GM23338 (cell line): ENCODE measurements around the gene CEP43. TPM values are rescaled to one million over a fixed set of nuclear protein-coding genes. Genes with fewer than 3 reads are reported as not detected.
A peak's percentile ranks its signal among the peaks of the same experiment; 100 is the strongest.

Experiments used
- ATAC-seq: fragments of 200-7000 bp; cut with Tn5 transposase; 3 replicates; pipeline ENCODE4 v1.9.1; 2020
- DNase-seq: peaks from one replicate; pipeline ENCODE4 v3.0.0-alpha.2; 2015; ENCODE audit warnings: low spot score
- H2AFZ ChIP-seq: fragments of 200-600 bp; sonication (generic); 2 replicates; pipeline ENCODE4 v1.8.0; 2016; ENCODE audit warnings: antibody characterized with exemption, mild to moderate bottlenecking, moderate library complexity
- H3F3A ChIP-seq: fragments of 200-600 bp; sonication (generic); replicated peaks from 2 replicates; pipeline ENCODE4 v1.8.0; 2017; ENCODE audit warnings: antibody characterized with exemption, mixed run types, low read depth
- H3K27ac ChIP-seq: fragments of 200-600 bp; sonication (generic); 2 replicates; pipeline ENCODE4 v1.6.1; 2016; ENCODE audit warnings: low read depth
- H3K27me3 ChIP-seq: fragments of 200-600 bp; sonication (generic); 2 replicates; pipeline ENCODE4 v1.8.0; 2016; ENCODE audit warnings: mild to moderate bottlenecking, mixed run types, moderate library complexity; ENCODE audit not compliant: insufficient read depth
- H3K36me3 ChIP-seq: fragments of 200-600 bp; sonication (generic); 2 replicates; pipeline ENCODE4 v1.8.0; 2016; ENCODE audit warnings: mild to moderate bottlenecking; ENCODE audit not compliant: insufficient read depth
- H3K4me1 ChIP-seq: fragments of 200-600 bp; sonication (generic); 2 replicates; pipeline ENCODE4 v1.8.0; 2016; ENCODE audit warnings: mild to moderate bottlenecking, moderate library complexity; ENCODE audit not compliant: insufficient read depth
- H3K4me2 ChIP-seq: fragments of 200-600 bp; sonication (generic); 2 replicates; pipeline ENCODE4 v1.7.1; 2017; ENCODE audit warnings: mixed run types
- H3K4me3 ChIP-seq: fragments of 200-600 bp; sonication (generic); 2 replicates; pipeline ENCODE4 v1.6.1; 2016; ENCODE audit warnings: mixed run types
- H3K79me2 ChIP-seq: fragments of 200-600 bp; sonication (generic); replicated peaks from 2 replicates; pipeline ENCODE4 v1.8.0; 2017; ENCODE audit warnings: mild to moderate bottlenecking; ENCODE audit not compliant: insufficient read depth
- H3K9me2 ChIP-seq: fragments of 200-600 bp; sonication (generic); 2 replicates; pipeline ENCODE4 v1.8.0; 2017; ENCODE audit not compliant: insufficient read depth
- H4K20me1 ChIP-seq: fragments of 200-600 bp; sonication (generic); replicated peaks from 2 replicates; pipeline ENCODE4 v1.8.0; 2017; ENCODE audit warnings: mild to moderate bottlenecking; ENCODE audit not compliant: insufficient read depth
- H3K27ac Mint-ChIP-seq: 2 replicates; pipeline ENCODE4 v1.8.0; 2020; ENCODE audit warnings: inconsistent platforms, mild to moderate bottlenecking, moderate library complexity, mixed read lengths
- H3K27me3 Mint-ChIP-seq: 3 replicates; pipeline ENCODE4 v1.8.0; 2022; ENCODE audit warnings: low read depth, mild to moderate bottlenecking, moderate library complexity, mixed read lengths, inconsistent platforms; ENCODE audit not compliant: insufficient read depth, poor library complexity
- H3K36me3 Mint-ChIP-seq: 3 replicates; pipeline ENCODE4 v1.8.0; 2021; ENCODE audit warnings: low read depth, mild to moderate bottlenecking, inconsistent platforms, moderate library complexity, mixed read lengths
- H3K4me1 Mint-ChIP-seq: 3 replicates; pipeline ENCODE4 v1.8.0; 2020; ENCODE audit warnings: mild to moderate bottlenecking, inconsistent platforms, mixed read lengths
- H3K4me3 Mint-ChIP-seq: 3 replicates; pipeline ENCODE4 v1.8.0; 2021; ENCODE audit warnings: moderate library complexity, mild to moderate bottlenecking, inconsistent platforms, mixed read lengths
- H3K9me3 Mint-ChIP-seq: 3 replicates; pipeline ENCODE4 v1.8.0; 2020; ENCODE audit warnings: moderate library complexity, mild to moderate bottlenecking, inconsistent platforms, mixed read lengths
- CREB1 ChIP-seq: fragments of 250-450 bp; sonication (Bioruptor Pico); IDR thresholded peaks from 2 replicates; pipeline ENCODE4 v1.5.0; 2020; ENCODE audit warnings: low read depth, mild to moderate bottlenecking, moderate library complexity
- CTCF ChIP-seq, 2 experiments: fragments of 200-600 bp in 1 of 2; sonication (generic) in 1 of 2; conservative IDR thresholded peaks; 2 replicates each; pipeline versions ENCODE4 v1.5.1 to v1.6.1; 2016 to 2017; ENCODE audit warnings: antibody characterized with exemption in 2 of 2, low read depth in 2 of 2, mild to moderate bottlenecking in 2 of 2, moderate library complexity in 1 of 2
- EZH2 ChIP-seq: fragments of 200-600 bp; sonication (generic); IDR thresholded peaks from one replicate; pipeline ENCODE4 v1.8.0; 2017; ENCODE audit warnings: antibody characterized with exemption, mild to moderate bottlenecking, low read depth; ENCODE audit not compliant: unreplicated experiment
- EZH2phosphoT487 ChIP-seq: fragments of 200-600 bp; sonication (generic); IDR thresholded peaks from one replicate; pipeline ENCODE4 v1.8.1; 2018; ENCODE audit warnings: antibody characterized with exemption; ENCODE audit not compliant: unreplicated experiment
- JUNB ChIP-seq: IDR thresholded peaks from one replicate; pipeline ENCODE4 v1.6.1; 2016; ENCODE audit warnings: antibody characterized with exemption; ENCODE audit not compliant: unreplicated experiment
- NANOG ChIP-seq: IDR thresholded peaks from 2 replicates; pipeline ENCODE4 v1.6.1; 2016; ENCODE audit warnings: antibody characterized with exemption, borderline replicate concordance
- POLR2AphosphoS5 ChIP-seq: IDR thresholded peaks from 2 replicates; pipeline ENCODE4 v1.6.1; 2016; ENCODE audit warnings: antibody characterized with exemption, low read depth
- REST ChIP-seq: IDR thresholded peaks from one replicate; pipeline ENCODE4 v1.6.1; 2018; ENCODE audit warnings: antibody characterized with exemption; ENCODE audit not compliant: unreplicated experiment
- STAT1 ChIP-seq: IDR thresholded peaks from one replicate; pipeline ENCODE4 v1.6.1; 2016; ENCODE audit warnings: antibody characterized with exemption; ENCODE audit not compliant: unreplicated experiment
- ZNF114 ChIP-seq: fragments of 250-450 bp; sonication (Bioruptor Pico); IDR thresholded peaks from 2 replicates; pipeline ENCODE4 v1.5.0; 2020; ENCODE audit warnings: mild to moderate bottlenecking, moderate library complexity
- ZNF331 ChIP-seq: fragments of 250-450 bp; sonication (Bioruptor Pico); IDR thresholded peaks from 2 replicates; pipeline ENCODE4 v1.5.0; 2020; ENCODE audit warnings: low read depth, mild to moderate bottlenecking, moderate library complexity
- long read RNA-seq: library from polyadenylated mRNA; unstranded; transcript quantifications from one replicate; pipeline ENCODE4 v2.0.0, GENCODE V29; 2020; ENCODE audit not compliant: unreplicated experiment
- polyA plus RNA-seq: library from polyadenylated mRNA; unstranded; fragments of >200 nt; fragmentation: Nextera tagmentation; extraction: Ambion mirVana; gene quantifications from 2 replicates; pipeline ENCODE4 v1.2.1, GENCODE V29; 2016
- total RNA-seq: library from RNA; depleted of rRNA; stranded (reverse); fragments of >200 nt; shearing (Covaris generic); gene quantifications from 2 replicates; pipeline ENCODE4 v1.2.3, GENCODE V29; 2014; rRNA removed
- TF ChIP-seq, protein P1 (sequence below): fragments of 250-450 bp; sonication (Bioruptor Pico); IDR thresholded peaks from 2 replicates; pipeline ENCODE4 v1.5.0; 2020; ENCODE audit warnings: mild to moderate bottlenecking, moderate library complexity

The CEP43 gene, protein sequence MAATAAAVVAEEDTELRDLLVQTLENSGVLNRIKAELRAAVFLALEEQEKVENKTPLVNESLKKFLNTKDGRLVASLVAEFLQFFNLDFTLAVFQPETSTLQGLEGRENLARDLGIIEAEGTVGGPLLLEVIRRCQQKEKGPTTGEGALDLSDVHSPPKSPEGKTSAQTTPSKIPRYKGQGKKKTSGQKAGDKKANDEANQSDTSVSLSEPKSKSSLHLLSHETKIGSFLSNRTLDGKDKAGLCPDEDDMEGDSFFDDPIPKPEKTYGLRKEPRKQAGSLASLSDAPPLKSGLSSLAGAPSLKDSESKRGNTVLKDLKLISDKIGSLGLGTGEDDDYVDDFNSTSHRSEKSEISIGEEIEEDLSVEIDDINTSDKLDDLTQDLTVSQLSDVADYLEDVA
- total RNA-seq (43.1 and 44.3 TPM in 2 replicates), polyA plus RNA-seq (33.8 and 39.9 TPM in 2 replicates)
- long read RNA-seq, full-length matches to known transcripts: 16 of 22 reads
- long read RNA-seq, partial matches to known transcripts: 2 of 22 reads
- long read RNA-seq, other reads (novel, unspliced or antisense): 4 of 22 reads

DNA sequence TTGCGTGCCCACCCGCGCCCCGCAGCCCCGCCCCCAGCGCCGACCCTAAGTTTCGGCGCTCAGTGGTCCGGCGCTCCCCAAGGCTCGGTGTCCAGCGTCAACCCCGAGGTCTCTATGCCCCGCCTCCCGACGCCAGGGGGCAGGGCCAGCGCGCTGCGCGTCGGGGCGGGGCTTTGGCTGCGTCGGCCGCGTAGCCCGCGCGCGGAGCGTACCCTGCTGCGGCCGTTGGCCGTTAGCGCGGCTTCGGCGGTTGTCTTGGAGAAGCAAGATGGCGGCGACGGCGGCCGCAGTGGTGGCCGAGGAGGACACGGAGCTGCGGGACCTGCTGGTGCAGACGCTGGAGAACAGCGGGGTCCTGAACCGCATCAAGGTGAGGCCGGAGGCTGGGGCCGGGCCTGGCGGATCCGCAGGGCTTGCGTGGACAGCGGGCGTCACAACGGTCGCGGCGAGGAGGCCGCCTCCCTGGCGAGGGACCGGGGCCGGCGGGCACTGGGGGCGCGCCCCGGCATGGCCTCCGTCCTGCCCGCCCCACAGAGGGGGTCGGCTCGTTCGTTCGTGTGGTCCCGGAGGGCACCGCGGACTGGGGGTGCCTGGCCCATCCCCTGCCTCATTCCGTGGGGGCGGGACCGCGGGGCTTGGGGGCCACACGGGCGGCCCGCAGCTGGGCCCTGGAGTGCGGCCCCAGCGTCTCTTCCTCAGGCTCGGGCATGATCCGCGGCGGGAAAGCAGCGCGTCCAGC is at the start of gene CEP43:
Gene CEP43 (plus strand): TSS at position 253 of the 739 bp plus-strand sequence. CDS start 16 bp downstream, at position 269.
- ATAC-seq: peak; percentile 87
- H3K4me1 Mint-ChIP-seq: peaks cover 24% of the 10 kb centered on the region
- Histone ChIP-seq H3K27me3 (no peaks in the 10 kb centered on the region), H3K4me2 (peak within 1 kb of the TSS; percentile 90), H3K79me2 (peaks cover 78% of the 10 kb centered on the region), H3F3A (peaks cover 5% of the 10 kb centered on the region; the same call in 1 of the 2 replicates), H4K20me1 (peaks cover 16% of the 10 kb centered on the region), H3K9me2 (no peaks in the 10 kb centered on the region), H3K27ac (no peak within 1 kb of the TSS), H2AFZ (peak within 1 kb of the TSS; percentile 92; the same call in 1 of the 2 replicates), H3K4me3 (peak within 1 kb of the TSS; percentile 75), H3K4me1 (peaks cover 6% of the 10 kb centered on the region), H3K36me3 (peaks cover 3% of the 10 kb centered on the region; the same call in 1 of the 2 replicates)
- peak within 1 kb of the TSS; percentile 90 for H3K4me3 Mint-ChIP-seq
- peaks cover 3% of the 10 kb centered on the region for H3K27me3 Mint-ChIP-seq
- peak; percentile 96 for DNase-seq
- peaks cover 46% of the 10 kb centered on the region for H3K36me3 Mint-ChIP-seq
- H3K9me3 Mint-ChIP-seq: no peaks in the 10 kb centered on the region
- H3K27ac Mint-ChIP-seq: peak within 1 kb of the TSS; percentile 87
- TF ChIP-seq CREB1 (CRISPR knock-in tag): peak; percentile 77
- TF ChIP-seq EZH2: no peak
- TF ChIP-seq JUNB: no peak
- TF ChIP-seq ZNF114 (CRISPR knock-in tag): no peak
- TF ChIP-seq, protein P1, sequence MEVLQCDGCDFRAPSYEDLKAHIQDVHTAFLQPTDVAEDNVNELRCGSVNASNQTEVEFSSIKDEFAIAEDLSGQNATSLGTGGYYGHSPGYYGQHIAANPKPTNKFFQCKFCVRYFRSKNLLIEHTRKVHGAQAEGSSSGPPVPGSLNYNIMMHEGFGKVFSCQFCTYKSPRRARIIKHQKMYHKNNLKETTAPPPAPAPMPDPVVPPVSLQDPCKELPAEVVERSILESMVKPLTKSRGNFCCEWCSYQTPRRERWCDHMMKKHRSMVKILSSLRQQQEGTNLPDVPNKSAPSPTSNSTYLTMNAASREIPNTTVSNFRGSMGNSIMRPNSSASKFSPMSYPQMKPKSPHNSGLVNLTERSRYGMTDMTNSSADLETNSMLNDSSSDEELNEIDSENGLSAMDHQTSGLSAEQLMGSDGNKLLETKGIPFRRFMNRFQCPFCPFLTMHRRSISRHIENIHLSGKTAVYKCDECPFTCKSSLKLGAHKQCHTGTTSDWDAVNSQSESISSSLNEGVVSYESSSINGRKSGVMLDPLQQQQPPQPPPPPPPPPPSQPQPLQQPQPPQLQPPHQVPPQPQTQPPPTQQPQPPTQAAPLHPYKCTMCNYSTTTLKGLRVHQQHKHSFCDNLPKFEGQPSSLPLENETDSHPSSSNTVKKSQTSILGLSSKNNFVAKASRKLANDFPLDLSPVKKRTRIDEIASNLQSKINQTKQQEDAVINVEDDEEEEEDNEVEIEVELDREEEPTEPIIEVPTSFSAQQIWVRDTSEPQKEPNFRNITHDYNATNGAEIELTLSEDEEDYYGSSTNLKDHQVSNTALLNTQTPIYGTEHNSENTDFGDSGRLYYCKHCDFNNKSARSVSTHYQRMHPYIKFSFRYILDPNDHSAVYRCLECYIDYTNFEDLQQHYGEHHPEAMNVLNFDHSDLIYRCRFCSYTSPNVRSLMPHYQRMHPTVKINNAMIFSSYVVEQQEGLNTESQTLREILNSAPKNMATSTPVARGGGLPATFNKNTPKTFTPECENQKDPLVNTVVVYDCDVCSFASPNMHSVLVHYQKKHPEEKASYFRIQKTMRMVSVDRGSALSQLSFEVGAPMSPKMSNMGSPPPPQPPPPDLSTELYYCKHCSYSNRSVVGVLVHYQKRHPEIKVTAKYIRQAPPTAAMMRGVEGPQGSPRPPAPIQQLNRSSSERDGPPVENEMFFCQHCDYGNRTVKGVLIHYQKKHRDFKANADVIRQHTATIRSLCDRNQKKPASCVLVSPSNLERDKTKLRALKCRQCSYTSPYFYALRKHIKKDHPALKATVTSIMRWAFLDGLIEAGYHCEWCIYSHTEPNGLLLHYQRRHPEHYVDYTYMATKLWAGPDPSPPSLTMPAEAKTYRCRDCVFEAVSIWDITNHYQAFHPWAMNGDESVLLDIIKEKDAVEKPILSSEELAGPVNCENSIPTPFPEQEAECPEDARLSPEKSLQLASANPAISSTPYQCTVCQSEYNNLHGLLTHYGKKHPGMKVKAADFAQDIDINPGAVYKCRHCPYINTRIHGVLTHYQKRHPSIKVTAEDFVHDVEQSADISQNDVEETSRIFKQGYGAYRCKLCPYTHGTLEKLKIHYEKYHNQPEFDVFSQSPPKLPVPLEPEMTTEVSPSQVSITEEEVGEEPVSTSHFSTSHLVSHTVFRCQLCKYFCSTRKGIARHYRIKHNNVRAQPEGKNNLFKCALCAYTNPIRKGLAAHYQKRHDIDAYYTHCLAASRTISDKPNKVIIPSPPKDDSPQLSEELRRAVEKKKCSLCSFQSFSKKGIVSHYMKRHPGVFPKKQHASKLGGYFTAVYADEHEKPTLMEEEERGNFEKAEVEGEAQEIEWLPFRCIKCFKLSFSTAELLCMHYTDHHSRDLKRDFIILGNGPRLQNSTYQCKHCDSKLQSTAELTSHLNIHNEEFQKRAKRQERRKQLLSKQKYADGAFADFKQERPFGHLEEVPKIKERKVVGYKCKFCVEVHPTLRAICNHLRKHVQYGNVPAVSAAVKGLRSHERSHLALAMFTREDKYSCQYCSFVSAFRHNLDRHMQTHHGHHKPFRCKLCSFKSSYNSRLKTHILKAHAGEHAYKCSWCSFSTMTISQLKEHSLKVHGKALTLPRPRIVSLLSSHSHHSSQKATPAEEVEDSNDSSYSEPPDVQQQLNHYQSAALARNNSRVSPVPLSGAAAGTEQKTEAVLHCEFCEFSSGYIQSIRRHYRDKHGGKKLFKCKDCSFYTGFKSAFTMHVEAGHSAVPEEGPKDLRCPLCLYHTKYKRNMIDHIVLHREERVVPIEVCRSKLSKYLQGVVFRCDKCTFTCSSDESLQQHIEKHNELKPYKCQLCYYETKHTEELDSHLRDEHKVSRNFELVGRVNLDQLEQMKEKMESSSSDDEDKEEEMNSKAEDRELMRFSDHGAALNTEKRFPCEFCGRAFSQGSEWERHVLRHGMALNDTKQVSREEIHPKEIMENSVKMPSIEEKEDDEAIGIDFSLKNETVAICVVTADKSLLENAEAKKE (CRISPR knock-in tag): no peak
- TF ChIP-seq STAT1: no peak
- TF ChIP-seq REST: no peak
- no peak for TF ChIP-seq NANOG
- no peak for TF ChIP-seq ZNF331
- TF ChIP-seq EZH2phosphoT487: no peak
- peak; percentile 69 for TF ChIP-seq POLR2AphosphoS5
- TF ChIP-seq CTCF (conservative IDR thresholded peaks at IDR 0.05; ENCODE audit: low read depth in 2 of 2): no peak
